CD14-positive monocyte (primary cell): ENCODE results near the gene TMEM109. TPM values are rescaled to one million over a fixed set of nuclear protein-coding genes. Genes with fewer than 3 reads are reported as not detected.

Source experiments
- DNase-seq, 3 donors: peaks; one replicate each; pipeline ENCODE4 v3.0.0-alpha.2; 2011 to 2022
- H2AFZ ChIP-seq: 2 replicates; pipeline ENCODE4 v1.6.0; 2012; ENCODE audit warnings: mild to moderate bottlenecking, low read depth, low read length, inconsistent platforms; ENCODE audit not compliant: insufficient read depth, poor library complexity, severe bottlenecking
- H3K27ac ChIP-seq, 2 donors: 1 replicate in 1 of 2; 2 replicates in 1 of 2; pipeline ENCODE4 v1.5.1; 2012 to 2013; ENCODE audit warnings: low read length in 2 of 2, control low read depth in 1 of 2, inconsistent platforms in 1 of 2, low read depth in 1 of 2, mild to moderate bottlenecking in 1 of 2
- H3K27me3 ChIP-seq, 2 donors: one replicate each; pipeline versions ENCODE4 v1.6.0 to v1.6.1; 2011 to 2013; ENCODE audit warnings: low read length in 2 of 2; ENCODE audit not compliant: control insufficient read depth in 2 of 2, insufficient read depth in 2 of 2
- H3K36me3 ChIP-seq, 2 donors: replicated peaks in 1 of 2; 1 replicate in 1 of 2; 2 replicates in 1 of 2; pipeline versions ENCODE4 v1.5.1 to v1.6.1; 2012 to 2013; ENCODE audit warnings: low read length in 2 of 2, control low read depth in 1 of 2, inconsistent platforms in 1 of 2, mild to moderate bottlenecking in 1 of 2; ENCODE audit not compliant: insufficient read depth in 2 of 2, control insufficient read depth in 1 of 2
- H3K4me1 ChIP-seq, 2 donors: 1 replicate in 1 of 2; 2 replicates in 1 of 2; pipeline versions ENCODE4 v1.5.1 to v1.6.1; 2012 to 2013; ENCODE audit warnings: low read length in 2 of 2, control low read depth in 1 of 2, inconsistent platforms in 1 of 2, mild to moderate bottlenecking in 1 of 2, moderate library complexity in 1 of 2; ENCODE audit not compliant: insufficient read depth in 2 of 2, control insufficient read depth in 1 of 2
- H3K4me2 ChIP-seq: replicated peaks from 2 replicates; pipeline ENCODE3; 2012; ENCODE audit warnings: low read length, moderate library complexity, mild to moderate bottlenecking; ENCODE audit not compliant: poor library complexity, severe bottlenecking; ENCODE audit errors: extremely low read depth
- H3K4me3 ChIP-seq, 3 experiments: fragments of 200-600 bp in 1 of 3; sonication (generic) in 1 of 3; replicated peaks in 1 of 3; 1 replicate in 2 of 3; 2 replicates in 1 of 3; pipeline ENCODE4 v1.5.1; 2011 to 2013; ENCODE audit warnings: low read length in 3 of 3, mild to moderate bottlenecking in 3 of 3, control low read depth in 2 of 3, low read depth in 2 of 3, inconsistent platforms in 1 of 3, moderate library complexity in 1 of 3
- H3K79me2 ChIP-seq: 2 replicates; pipeline ENCODE4 v1.6.0; 2012; ENCODE audit warnings: mild to moderate bottlenecking, control low read depth, inconsistent platforms, low read length, moderate library complexity; ENCODE audit not compliant: insufficient read depth
- H3K9ac ChIP-seq: 2 replicates; pipeline ENCODE4 v1.6.0; 2017; ENCODE audit warnings: low read length, mild to moderate bottlenecking; ENCODE audit not compliant: insufficient read depth, poor library complexity, severe bottlenecking
- H3K9me3 ChIP-seq, 2 donors: replicated peaks in 1 of 2; 1 replicate in 1 of 2; 2 replicates in 1 of 2; pipeline versions ENCODE4 v1.5.1 to v1.6.1; 2012 to 2013; ENCODE audit warnings: low read length in 2 of 2, control low read depth in 1 of 2; ENCODE audit not compliant: control insufficient read depth in 1 of 2, insufficient read depth in 1 of 2
- H4K20me1 ChIP-seq: 2 replicates; pipeline ENCODE4 v1.6.0; 2012; ENCODE audit warnings: mild to moderate bottlenecking, low read length, control low read depth, moderate library complexity; ENCODE audit not compliant: insufficient read depth
- H3K27ac Mint-ChIP-seq, 7 donors: one replicate each; pipeline ENCODE4 v1.8.0; 2020; ENCODE audit warnings: mild to moderate bottlenecking in 7 of 7, mixed read lengths in 7 of 7, moderate library complexity in 6 of 7, inconsistent platforms in 2 of 7
- H3K27me3 Mint-ChIP-seq, 3 donors: one replicate each; pipeline ENCODE4 v1.8.0; 2021 to 2022; ENCODE audit warnings: low read depth in 3 of 3, mild to moderate bottlenecking in 3 of 3, mixed read lengths in 3 of 3, moderate library complexity in 3 of 3, inconsistent platforms in 1 of 3
- H3K36me3 Mint-ChIP-seq, 2 donors: one replicate each; pipeline ENCODE4 v1.8.0; 2020; ENCODE audit warnings: mixed read lengths in 2 of 2, inconsistent platforms in 1 of 2, mild to moderate bottlenecking in 1 of 2
- H3K4me1 Mint-ChIP-seq: one replicate; pipeline ENCODE4 v1.8.0; 2020; ENCODE audit warnings: mild to moderate bottlenecking, mixed read lengths
- H3K4me3 Mint-ChIP-seq, 2 donors: one replicate each; pipeline ENCODE4 v1.8.0; 2020; ENCODE audit warnings: mild to moderate bottlenecking in 2 of 2, mixed read lengths in 2 of 2, moderate library complexity in 1 of 2
- H3K9me3 Mint-ChIP-seq, 7 donors: one replicate each; pipeline ENCODE4 v1.8.0; 2020 to 2022; ENCODE audit warnings: mixed read lengths in 7 of 7, mild to moderate bottlenecking in 6 of 7, moderate library complexity in 6 of 7, inconsistent platforms in 2 of 7
- CTCF ChIP-seq: fragments of 200-600 bp; IDR thresholded peaks from one replicate; pipeline ENCODE4 v1.8.0; 2022; ENCODE audit warnings: antibody characterized with exemption, mild to moderate bottlenecking
- WGBS: methylation state at CpG from one replicate; pipeline ENCODE4 v1.1.5; 2013; ENCODE audit warnings: missing lambda C conversion rate; ENCODE audit not compliant: insufficient coverage; 5-methylcytosine and 5-hydroxymethylcytosine counted together
- intact Hi-C, 2 donors: fragments of 100-400 bp; cut with micrococcal nuclease; formaldehyde crosslinking; loops; one replicate each; pipeline versions ENCODE4 v1.15.0 to v1.15.1; 2023
- polyA plus RNA-seq, 3 donors: library from polyadenylated mRNA; depleted of rRNA in 1 of 3; unstranded in 2 of 3; stranded (reverse) in 1 of 3; fragments of 300-500 nt in 2 of 3; fragments of >200 nt in 1 of 3; fragmentation: Illumina TruSeq in 2 of 3; gene quantifications; 1 replicate in 2 of 3; 2 replicates in 1 of 3; pipeline ENCODE4 v1.2.3, GENCODE V29; 2012 to 2021

TMEM109 gene
- polyA plus RNA-seq, 3 donors = 22.7 to 112 (median 110) TPM

GRCh38 chr11:60919320-60919719 is 5.4 kb downstream of the TMEM109 start:
- Histone ChIP-seq H3K27me3 (peaks cover 5 to 13% of the 10 kb centered on the region in 2 donors), H3K27ac (peak overlapping the region; percentile 43 to 72), H4K20me1 (peaks cover 25% of the 10 kb centered on the region), H3K36me3 (peaks cover 30 to 39% of the 10 kb centered on the region in 2 donors), H3K4me2 (peak overlapping the region; percentile 57), H3K9me3 (no peaks in the 10 kb centered on the region), H3K4me1 (peaks cover 59 to 61% of the 10 kb centered on the region in 2 donors), H3K9ac (no peak overlapping the region), H3K4me3 (peak overlapping the region in 1 of 3 experiments; percentile 37), H2AFZ (no peak overlapping the region), H3K79me2 (peaks cover 53% of the 10 kb centered on the region)
- H3K9me3 Mint-ChIP-seq = peaks cover 0 to 5% (median 0%) of the 10 kb centered on the region in 7 donors
- no peak for TF ChIP-seq CTCF
- H3K4me3 Mint-ChIP-seq = peak overlapping the region; percentile 27 to 62
- no CpG with 5 or more reads among the region's 1 CpG for WGBS
- peak; percentile 54 to 88 (median 82) for DNase-seq
- peaks cover 42 to 49% of the 10 kb centered on the region in 2 donors for H3K36me3 Mint-ChIP-seq
- peak overlapping the region; percentile 83 to 93 (median 91) for H3K27ac Mint-ChIP-seq
- intact Hi-C loops = loop anchor here in 1 of 2 donors (5.0 kb wide), 1 partner anchor 33 kb away; the partner anchor contains the start of gene SLC15A3
- peaks cover 12 to 20% (median 19%) of the 10 kb centered on the region in 3 donors for H3K27me3 Mint-ChIP-seq
- peaks cover 55% of the 10 kb centered on the region for H3K4me1 Mint-ChIP-seq

- peaks cover 59% of the 10 kb centered on the region in 2 donors for H3K4me1 ChIP-seq
- Mint-ChIP-seq H3K36me3 (peaks cover 42 to 49% of the 10 kb centered on the region in 2 donors), H3K27ac (peak overlapping the region in 6 of 7 donors; percentile 83 to 93 (median 90)), H3K4me3 (no peak overlapping the region), H3K4me1 (peaks cover 54% of the 10 kb centered on the region), H3K9me3 (peaks cover 0 to 8% (median under 1%) of the 10 kb centered on the region in 7 donors), H3K27me3 (peaks cover 15 to 27% (median 22%) of the 10 kb centered on the region in 3 donors)
- H3K79me2 ChIP-seq = peaks cover 46% of the 10 kb centered on the region
- H2AFZ ChIP-seq = no peak overlapping the region
- peaks cover 10 to 19% of the 10 kb centered on the region in 2 donors for H3K27me3 ChIP-seq
- peaks cover 0 to 3% of the 10 kb centered on the region in 2 donors for H3K9me3 ChIP-seq
- no peak overlapping the region for H3K9ac ChIP-seq
- TF ChIP-seq CTCF = no peak
- peak overlapping the region; percentile 43 to 72 for H3K27ac ChIP-seq
- peak overlapping the region in 1 of 3 experiments; percentile 37 for H3K4me3 ChIP-seq
- H3K4me2 ChIP-seq = peak overlapping the region; percentile 57
- H4K20me1 ChIP-seq = peaks cover 24% of the 10 kb centered on the region
- intact Hi-C loops = loop anchor here in 1 of 2 donors (5.0 kb wide), 1 partner anchor 32 kb away; the partner anchor contains the start of gene SLC15A3
- WGBS = no CpG with 5 or more reads among the region's 2 CpGs
- H3K36me3 ChIP-seq = peaks cover 30 to 39% of the 10 kb centered on the region in 2 donors
- no peak for DNase-seq
These were observed 6.0 kb downstream of the TMEM109 start for GRCh38 chr11:60919956-60920355.
